Measurements from ENCODE around the gene USE1. TPM values are rescaled to one million over a fixed set of nuclear protein-coding genes. Genes with fewer than 3 reads are reported as not detected.

Gene USE1
- total RNA-seq, 1 experiment from 2014 or later = 27.5 TPM

DNA sequence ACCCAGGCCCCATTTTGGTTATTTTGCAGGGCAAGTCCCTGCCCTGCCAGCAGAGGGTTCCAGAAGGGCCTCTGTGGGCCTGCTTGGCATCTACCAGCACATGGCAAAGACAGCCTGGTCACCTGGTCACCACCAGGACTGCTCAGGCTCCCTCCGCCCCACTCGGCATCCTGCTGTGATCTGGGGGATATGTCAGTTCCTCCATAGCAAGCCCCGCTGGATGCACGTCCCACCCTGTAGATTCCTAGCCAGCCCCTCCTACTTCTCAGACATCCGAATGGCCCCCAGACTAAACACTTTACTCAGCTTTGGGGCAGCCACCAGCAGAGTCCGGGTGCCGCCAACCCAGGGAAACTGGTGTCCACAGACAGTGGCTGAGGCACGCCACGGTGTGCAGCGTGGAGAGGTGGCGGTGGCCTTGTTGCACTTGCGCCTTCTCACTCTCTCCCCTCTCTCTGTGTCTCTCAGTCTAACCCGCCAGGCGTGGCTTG is 31.8 kb upstream of the USE1 start:
- no peaks in the 10 kb centered on the region for H3K9me2 ChIP-seq (ENCODE audit: insufficient read depth)
- H3K79me2 ChIP-seq (ENCODE audit: insufficient read depth, low read length) = no peaks in the 10 kb centered on the region
- H3K27me3 ChIP-seq (ENCODE audit: insufficient read depth, low read length) = no peaks in the 10 kb centered on the region
- no peaks in the 10 kb centered on the region for H3K4me1 ChIP-seq (ENCODE audit: control insufficient read depth in 1 of 2, insufficient read depth in 2 of 2, low read length in 2 of 2)
- no peak overlapping the region for H2AFZ ChIP-seq (ENCODE audit: low read depth, low read length, poor library complexity, severe bottlenecking)
- H3K9me3 ChIP-seq (ENCODE audit: control insufficient read depth in 1 of 2, insufficient read depth in 1 of 2, low read depth in 1 of 2, low read length in 2 of 2) = no peaks in the 10 kb centered on the region
- ChIA-PET RAD21 (ENCODE audit: low non-redundant PET in 1 of 2, low total read pairs in 2 of 2, uncharacterized antibody in 2 of 2, unreplicated experiment in 2 of 2) (no interaction called here), CTCF (no interaction called here), POLR2A (no interaction called here)
- no TSS peak for BruUV-seq (replicated peaks)
- H3K9ac ChIP-seq (ENCODE audit: low read length) = no peak overlapping the region
- no peak overlapping the region for H3K4me2 ChIP-seq (ENCODE audit: low read length)
- ATAC-seq = no peak
- TF ChIP-seq, protein P1, sequence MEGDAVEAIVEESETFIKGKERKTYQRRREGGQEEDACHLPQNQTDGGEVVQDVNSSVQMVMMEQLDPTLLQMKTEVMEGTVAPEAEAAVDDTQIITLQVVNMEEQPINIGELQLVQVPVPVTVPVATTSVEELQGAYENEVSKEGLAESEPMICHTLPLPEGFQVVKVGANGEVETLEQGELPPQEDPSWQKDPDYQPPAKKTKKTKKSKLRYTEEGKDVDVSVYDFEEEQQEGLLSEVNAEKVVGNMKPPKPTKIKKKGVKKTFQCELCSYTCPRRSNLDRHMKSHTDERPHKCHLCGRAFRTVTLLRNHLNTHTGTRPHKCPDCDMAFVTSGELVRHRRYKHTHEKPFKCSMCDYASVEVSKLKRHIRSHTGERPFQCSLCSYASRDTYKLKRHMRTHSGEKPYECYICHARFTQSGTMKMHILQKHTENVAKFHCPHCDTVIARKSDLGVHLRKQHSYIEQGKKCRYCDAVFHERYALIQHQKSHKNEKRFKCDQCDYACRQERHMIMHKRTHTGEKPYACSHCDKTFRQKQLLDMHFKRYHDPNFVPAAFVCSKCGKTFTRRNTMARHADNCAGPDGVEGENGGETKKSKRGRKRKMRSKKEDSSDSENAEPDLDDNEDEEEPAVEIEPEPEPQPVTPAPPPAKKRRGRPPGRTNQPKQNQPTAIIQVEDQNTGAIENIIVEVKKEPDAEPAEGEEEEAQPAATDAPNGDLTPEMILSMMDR (IDR thresholded peaks at IDR 0.05 in 2 of 3, conservative IDR thresholded peaks at IDR 0.05 in 1 of 3; ENCODE audit: borderline replicate concordance in 1 of 3, insufficient read depth in 1 of 3, low read depth in 2 of 3, low read length in 2 of 3) = peak in 1 of 3 experiments; percentile 13; a peak in 1 of 6 replicates
- TF ChIP-seq CBX3 (IDR thresholded peaks at IDR 0.05; ENCODE audit: low read depth) (no peak), FOSL1 (IDR thresholded peaks at IDR 0.05; ENCODE audit: low read depth) (no peak), SRF (IDR thresholded peaks at IDR 0.05; ENCODE audit: low read depth) (no peak)
- no peak for DNase-seq (ENCODE audit: low read depth, low spot score)
- H4K20me1 ChIP-seq (ENCODE audit: insufficient read depth) = no peaks in the 10 kb centered on the region
- no peak overlapping the region for H3K27ac ChIP-seq (ENCODE audit: low read depth, low read length)
- peaks cover 3 to 10% of the 10 kb centered on the region in 2 experiments; a peak in 3 of 4 replicates for H3K36me3 ChIP-seq (ENCODE audit: control insufficient read depth in 1 of 2, insufficient read depth in 2 of 2, low read length in 2 of 2)
- intact Hi-C loops (cut with micrococcal nuclease) = no loop called here
- H3K4me3 ChIP-seq (replicated peaks in 1 of 2; ENCODE audit: low read depth in 1 of 2, low read length in 2 of 2) = no peak overlapping the region

GRCh38 chr19:17183858-17184321 is 31.3 kb upstream of the USE1 start:
- Histone ChIP-seq H3K9ac (ENCODE audit: low read length) (no peak overlapping the region), H2AFZ (ENCODE audit: low read depth, low read length, poor library complexity, severe bottlenecking) (no peak overlapping the region), H3K4me3 (replicated peaks in 1 of 2; ENCODE audit: low read depth in 1 of 2, low read length in 2 of 2) (no peak overlapping the region), H3K36me3 (ENCODE audit: control insufficient read depth in 1 of 2, insufficient read depth in 2 of 2, low read length in 2 of 2) (peaks cover 0 to 8% of the 10 kb centered on the region in 2 experiments; a peak in 3 of 4 replicates), H3K27me3 (ENCODE audit: insufficient read depth, low read length) (no peaks in the 10 kb centered on the region), H3K9me2 (ENCODE audit: insufficient read depth) (no peaks in the 10 kb centered on the region), H4K20me1 (ENCODE audit: insufficient read depth) (no peaks in the 10 kb centered on the region), H3K27ac (ENCODE audit: low read depth, low read length) (no peak overlapping the region), H3K9me3 (ENCODE audit: control insufficient read depth in 1 of 2, insufficient read depth in 1 of 2, low read depth in 1 of 2, low read length in 2 of 2) (no peaks in the 10 kb centered on the region), H3K79me2 (ENCODE audit: insufficient read depth, low read length) (no peaks in the 10 kb centered on the region), H3K4me1 (ENCODE audit: control insufficient read depth in 1 of 2, insufficient read depth in 2 of 2, low read length in 2 of 2) (no peaks in the 10 kb centered on the region), H3K4me2 (ENCODE audit: low read length) (no peak overlapping the region)
- ChIA-PET POLR2A (no interaction called here), RAD21 (ENCODE audit: low non-redundant PET in 1 of 2, low total read pairs in 2 of 2, uncharacterized antibody in 2 of 2, unreplicated experiment in 2 of 2) (no interaction called here), CTCF (no interaction called here)
- BruUV-seq (replicated peaks) = TSS peak; percentile 45
- ATAC-seq (no peak), DNase-seq (ENCODE audit: low read depth, low spot score) (no peak)
- intact Hi-C loops (cut with micrococcal nuclease) = no loop called here
- no peak for TF ChIP-seq ZFX (IDR thresholded peaks at IDR 0.05)
- TF ChIP-seq JUND (IDR thresholded peaks at IDR 0.05) = no peak
- no peak for TF ChIP-seq EGR1 (IDR thresholded peaks at IDR 0.05; ENCODE audit: low read depth)
- TF ChIP-seq, protein P2, sequence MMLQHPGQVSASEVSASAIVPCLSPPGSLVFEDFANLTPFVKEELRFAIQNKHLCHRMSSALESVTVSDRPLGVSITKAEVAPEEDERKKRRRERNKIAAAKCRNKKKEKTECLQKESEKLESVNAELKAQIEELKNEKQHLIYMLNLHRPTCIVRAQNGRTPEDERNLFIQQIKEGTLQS (IDR thresholded peaks at IDR 0.05) = no peak
- no peak for TF ChIP-seq SP1 (IDR thresholded peaks at IDR 0.05; ENCODE audit: low read depth)

All from HCT116 (cell line).